HG03439 (cell line): ENCODE data around the gene LGALS9C.
"Not testable (repeated sequence)": the region's sequence is repeated elsewhere in the genome, so short reads cannot be mapped to it uniquely, and the experiment has no call there.

Experiments
- ATAC-seq: cut with Tn5 transposase; IDR thresholded peaks from one replicate; pipeline ENCODE4 v1.9.1; 2021; ENCODE audit warnings: mild to moderate bottlenecking, moderate library complexity; ENCODE audit not compliant: unreplicated experiment

Gene LGALS9C

DNA sequence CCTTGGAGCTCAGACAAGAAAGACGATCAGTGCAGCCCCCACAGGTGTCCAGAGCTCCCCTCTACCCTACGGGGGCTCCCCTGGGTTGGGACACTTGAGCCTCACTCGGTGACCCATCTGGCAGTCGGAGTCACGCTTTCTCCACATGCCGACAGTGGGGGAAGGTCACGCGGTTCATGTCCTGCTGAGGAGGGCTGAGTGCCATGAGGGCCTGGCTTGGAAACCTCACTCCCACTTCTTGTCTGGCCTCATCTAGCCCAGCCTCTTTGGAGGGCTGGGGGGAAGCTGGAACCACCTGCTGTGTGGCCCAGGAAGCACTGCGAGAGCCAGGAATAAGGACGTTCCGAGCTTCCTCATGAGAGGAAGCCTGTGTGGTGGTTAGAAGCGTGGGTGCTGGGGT, 1.8 kb downstream of the LGALS9C start:
- not testable (repeated sequence) for ATAC-seq

DNA sequence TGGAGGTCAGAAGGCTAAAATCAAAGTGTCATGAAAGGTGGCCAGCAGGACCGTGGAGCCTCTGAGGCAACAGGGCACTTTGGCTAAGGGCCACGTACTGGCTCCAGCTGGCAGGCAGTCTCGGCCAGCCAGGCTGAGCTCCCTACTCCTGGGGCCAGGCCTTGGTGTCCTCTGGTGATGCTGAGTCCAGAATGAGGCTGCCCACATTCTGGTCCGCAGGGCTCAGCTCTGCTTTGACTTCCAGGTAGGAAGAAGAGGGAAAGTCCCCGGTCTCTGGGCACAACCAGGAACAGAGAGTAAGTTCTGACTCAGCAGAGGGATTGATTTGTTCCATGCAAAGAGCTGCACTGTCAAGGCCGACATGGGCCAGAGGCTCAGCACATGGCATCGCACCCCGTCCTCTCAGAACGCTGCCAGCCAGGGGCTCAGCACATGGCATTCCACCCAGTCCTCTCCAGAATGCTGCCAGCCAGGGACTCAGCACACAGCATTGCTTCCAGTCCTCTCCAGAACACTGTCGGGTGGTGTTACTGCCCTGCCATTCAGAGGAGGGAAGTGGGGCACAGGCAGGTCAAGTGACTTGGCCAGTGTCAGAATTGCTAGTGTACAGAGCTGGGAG, 2.5 kb downstream of the LGALS9C start:
- ATAC-seq: not testable (repeated sequence)

DNA sequence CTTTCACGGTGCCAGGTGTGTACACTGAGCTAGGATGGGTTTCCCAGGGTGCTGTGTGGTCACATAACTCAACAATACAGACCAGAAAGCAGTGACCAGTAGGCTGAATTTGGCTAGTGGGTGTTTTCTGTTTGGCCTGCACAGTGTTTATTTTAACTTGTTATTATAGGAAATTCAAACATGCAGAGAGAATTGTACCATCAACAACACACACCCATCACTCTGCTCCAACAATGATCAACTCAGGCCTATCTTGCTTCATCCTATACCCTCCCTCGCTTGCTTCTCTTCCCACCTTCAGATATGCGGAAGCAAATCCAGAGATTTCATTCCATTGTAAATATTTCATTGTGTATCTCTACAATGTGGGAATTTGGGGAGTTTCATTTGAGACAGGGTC, 5.2 kb downstream of the LGALS9C start:
- ATAC-seq: not testable (repeated sequence)

DNA sequence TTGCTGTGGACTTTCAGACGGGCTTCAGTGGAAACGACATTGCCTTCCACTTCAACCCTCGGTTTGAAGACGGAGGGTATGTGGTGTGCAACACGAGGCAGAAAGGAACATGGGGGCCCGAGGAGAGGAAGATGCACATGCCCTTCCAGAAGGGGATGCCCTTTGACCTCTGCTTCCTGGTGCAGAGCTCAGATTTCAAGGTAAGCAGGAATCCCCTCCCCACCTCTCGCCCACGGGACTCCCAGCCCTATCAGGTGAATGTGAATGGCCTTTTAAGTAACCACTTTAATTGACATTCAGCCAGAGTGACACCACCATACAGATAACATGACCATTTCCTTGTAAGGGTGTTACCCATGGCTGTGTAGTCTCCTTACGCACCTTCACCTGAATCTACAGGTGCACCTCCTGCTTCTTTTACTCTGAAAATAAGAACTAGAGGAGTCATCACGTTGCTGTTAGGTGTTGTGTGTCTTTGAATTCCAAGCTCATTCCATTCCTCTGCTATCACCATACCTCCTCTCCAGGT, 9.4 kb downstream of the LGALS9C start:
- ATAC-seq: not testable (repeated sequence)

DNA sequence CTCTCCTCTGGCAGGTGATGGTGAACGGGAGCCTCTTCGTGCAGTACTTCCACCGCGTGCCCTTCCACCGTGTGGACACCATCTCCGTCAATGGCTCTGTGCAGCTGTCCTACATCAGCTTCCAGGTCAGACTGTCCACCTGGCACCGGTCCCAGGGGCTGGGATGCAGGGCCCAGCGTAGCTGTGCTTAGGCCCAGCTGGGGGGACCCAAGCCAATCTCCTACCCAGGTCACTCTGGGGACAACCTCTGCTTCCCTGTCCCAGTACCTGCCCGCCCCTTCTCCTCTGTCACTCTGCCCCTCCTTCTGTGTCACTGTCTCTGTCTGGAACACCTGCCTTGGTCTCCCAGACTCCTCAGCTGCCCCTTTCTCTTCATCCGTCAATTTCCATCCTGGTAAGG, 11.0 kb downstream of the LGALS9C start:
- not testable (repeated sequence) for ATAC-seq

DNA sequence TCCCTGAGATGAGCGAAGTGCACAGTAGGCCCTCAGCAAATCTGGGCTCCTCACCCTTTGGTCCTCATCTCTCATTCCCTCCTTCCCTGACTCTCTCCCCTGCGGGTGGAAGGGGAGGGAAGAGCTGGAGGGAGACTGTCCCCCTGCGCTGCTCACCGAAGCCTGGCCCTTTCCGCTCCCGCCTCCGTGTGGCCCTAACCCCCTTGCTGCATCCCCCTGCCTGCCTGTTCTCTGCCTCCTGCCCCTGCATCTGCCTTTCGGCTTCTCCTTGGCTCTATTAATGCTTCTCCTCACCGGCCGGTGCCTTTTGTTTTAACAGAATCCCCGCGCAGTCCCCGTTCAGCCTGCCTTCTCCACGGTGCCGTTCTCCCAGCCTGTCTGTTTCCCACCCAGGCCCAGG, 12.0 kb downstream of the LGALS9C start:
- not testable (repeated sequence) for ATAC-seq

DNA sequence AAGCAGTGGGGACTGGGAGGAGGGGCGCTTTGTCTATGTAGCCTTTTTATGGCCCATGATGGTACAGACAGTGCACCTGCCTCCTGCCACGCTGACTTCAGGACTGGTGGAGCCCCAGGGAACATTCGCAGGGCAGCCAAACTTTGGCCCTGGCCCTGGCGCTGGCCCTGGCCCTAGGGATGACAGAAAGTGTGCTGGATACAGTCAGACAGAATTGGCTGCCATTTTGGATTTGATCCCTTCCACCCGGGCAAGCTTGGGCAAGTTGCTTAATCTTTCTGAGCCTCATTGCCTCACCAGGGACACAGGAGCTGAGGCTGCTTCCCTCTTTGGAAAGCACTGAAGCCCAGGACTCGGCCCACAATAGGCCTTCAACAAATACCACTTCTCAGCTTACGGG, 13.4 kb downstream of the LGALS9C start:
- ATAC-seq: not testable (repeated sequence)

DNA sequence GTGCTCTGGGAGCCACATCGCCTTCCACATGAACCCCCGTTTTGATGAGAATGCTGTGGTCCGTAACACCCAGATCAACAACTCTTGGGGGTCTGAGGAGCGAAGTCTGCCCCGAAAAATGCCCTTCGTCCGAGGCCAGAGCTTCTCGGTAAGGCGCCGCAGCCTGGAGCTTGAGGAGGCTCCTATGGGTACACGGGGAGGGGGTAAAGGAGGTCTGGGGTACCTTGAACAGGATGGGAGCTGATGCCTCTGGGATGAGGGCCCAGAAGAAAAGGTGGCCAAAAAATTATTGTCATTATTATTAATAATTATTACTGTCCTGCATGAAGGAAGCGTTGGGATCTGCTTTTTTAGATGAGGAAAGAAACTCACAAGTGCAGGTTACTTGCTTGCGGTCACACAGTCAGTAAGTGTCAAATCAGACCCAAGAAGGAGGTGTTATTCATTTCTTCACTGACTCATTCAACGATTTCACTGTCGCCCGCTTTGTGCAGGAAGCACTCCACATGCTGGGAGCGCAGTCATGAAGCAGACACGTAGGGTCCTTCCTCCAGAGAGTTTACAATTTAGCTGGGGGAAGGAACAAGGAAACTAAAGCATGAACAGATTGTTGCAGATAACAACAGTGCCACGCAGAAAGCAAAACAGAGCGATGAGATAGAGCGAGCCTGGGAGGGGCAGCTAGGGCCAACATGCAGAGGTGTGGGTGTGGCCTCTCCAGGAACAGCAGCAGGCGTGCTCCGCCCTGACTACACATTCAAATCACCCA, 16.3 kb downstream of the LGALS9C start:
- ATAC-seq: peak; percentile 65

DNA sequence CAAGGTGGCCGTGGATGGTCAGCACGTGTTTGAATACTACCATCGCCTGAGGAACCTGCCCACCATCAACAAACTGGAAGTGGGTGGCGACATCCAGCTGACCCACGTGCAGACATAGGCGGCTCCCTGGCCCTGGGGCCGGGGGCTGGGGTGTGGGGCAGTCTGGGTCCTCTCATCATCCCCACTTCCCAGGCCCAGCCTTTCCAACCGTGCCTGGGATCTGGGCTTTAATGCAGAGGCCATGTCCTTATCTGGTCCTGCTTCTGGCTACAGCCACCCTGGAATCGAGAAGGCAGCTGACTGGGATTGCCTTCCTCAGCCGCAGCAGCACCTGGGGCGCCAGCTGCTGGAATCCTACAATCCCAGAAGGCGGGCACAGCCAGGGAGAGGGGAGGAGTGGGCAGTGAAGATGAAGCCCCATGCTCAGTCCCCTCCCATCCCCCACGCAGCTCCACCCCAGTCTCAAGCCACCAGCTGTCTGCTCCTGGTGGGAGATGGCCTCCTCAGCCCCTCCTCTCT, 17.7 kb downstream of the LGALS9C start:
- ATAC-seq: not testable (repeated sequence)

DNA sequence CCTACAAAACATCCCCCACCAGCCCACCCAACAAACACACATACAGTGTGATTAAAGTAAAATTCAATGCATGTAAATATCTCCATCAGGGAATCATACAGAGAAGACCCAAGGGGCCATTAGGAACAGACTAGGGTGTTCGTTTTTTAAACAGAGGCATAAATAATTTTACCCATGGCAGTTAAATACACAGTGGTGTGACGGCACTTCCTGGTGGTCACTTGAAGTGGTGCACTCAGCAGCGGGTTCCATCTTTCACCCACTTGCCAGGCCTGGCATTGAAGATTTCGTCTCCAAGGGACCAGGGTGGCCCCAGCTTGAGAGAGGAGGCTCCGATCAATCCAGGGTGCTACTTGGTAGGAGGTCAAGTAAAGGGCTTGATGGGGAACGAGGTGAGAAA, 20.5 kb downstream of the LGALS9C start:
- ATAC-seq: not testable (repeated sequence)

DNA sequence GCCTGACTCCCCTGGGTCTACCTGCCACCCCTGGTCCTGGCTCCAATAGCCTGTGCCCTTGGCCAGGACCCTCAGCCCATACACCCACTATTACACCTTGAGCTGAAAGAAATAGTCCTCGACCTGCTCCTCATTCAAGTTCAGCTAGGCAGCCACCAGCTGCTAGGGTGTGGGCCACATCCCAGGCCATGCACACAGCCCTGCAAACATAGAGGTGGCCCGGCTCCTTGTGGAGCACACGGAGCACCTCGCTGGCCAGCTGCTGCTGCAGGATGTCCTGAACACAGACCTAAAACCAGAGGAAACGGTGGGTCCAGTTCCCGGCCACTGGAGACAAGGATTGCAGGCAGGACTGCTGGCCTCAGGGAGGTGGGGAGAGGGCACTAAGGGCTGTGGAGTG, 22.5 kb downstream of the LGALS9C start:
- not testable (repeated sequence) for ATAC-seq

DNA sequence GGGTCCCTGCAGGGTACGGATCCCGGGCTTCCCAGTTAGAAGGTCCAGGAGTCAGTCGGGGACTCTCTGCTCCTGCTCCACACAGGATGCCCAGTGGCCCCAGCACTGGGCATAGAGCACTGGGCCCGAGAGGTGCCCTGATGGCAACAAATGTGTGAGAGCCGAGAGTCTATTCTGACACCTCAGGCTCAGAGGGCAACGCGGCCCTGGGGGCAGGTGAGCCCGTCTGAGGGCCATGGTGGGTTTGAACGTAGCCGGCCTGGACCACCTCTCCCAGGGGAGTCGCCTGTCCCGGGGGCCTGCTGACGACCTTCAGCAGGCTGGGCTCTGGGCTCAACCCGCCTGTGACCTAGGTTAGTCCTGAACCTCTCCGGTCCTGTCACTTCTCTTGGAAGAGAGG, 23.2 kb downstream of the LGALS9C start:
- ATAC-seq: not testable (repeated sequence)

DNA sequence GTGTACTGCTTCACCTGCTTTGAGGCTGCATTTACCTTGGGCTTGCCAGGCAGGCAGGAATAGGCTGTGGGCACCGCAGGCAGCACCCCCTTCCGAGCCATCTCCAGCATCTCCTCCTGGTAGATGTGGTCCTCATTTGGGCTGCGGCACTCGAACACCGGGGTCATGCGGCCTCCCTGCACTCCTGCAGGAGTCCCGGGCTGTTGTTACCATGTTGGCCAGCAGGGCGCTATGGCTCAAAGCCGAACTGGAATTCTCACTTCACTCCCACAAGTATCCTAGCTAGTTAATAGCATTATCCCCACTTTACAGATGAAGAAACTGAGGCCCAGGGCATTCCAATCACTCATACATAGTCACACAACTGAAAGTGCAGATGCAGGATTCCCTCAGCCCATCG, 23.7 kb downstream of the LGALS9C start:
- ATAC-seq: not testable (repeated sequence)

DNA sequence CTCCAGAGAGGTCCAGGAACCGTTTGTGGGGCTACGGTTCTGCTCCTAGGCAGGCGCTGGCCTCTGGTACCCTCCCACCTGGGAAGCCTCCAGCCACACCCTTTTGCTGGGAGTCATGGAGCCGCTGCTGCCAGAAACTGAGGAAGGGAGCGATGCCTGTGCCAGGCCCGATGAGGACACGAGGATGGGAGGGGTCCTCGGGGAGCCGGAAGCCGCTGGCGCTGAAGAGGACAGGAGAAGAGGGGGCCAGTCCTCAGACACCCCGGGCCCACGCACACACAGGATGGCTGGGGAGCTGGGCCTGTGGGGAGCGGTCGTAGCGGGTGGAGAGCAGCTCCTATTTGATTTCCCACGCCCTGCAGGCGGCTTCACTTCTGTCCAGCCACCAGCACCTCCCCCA, 24.2 kb downstream of the LGALS9C start:
- not testable (repeated sequence) for ATAC-seq

DNA sequence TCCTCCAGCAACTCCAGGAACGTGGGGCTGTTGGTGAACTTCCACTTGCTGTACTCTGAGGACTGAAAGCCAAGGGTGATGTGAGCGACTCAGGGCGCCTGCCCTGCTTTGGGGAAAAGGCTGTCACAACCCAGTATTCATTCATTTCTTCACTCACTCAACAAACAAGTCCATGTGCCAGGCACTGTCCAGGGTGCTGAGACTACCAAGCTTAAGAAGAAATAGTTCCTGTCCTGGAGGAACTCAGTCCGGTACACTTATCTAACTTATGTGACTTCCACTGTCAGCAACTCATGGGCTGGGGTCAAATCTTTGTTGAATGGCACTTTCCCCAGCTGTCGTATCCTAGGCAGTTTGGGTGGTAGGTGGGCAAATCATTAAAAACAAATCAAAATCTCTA, 26.6 kb downstream of the LGALS9C start:
- ATAC-seq: not testable (repeated sequence)

DNA sequence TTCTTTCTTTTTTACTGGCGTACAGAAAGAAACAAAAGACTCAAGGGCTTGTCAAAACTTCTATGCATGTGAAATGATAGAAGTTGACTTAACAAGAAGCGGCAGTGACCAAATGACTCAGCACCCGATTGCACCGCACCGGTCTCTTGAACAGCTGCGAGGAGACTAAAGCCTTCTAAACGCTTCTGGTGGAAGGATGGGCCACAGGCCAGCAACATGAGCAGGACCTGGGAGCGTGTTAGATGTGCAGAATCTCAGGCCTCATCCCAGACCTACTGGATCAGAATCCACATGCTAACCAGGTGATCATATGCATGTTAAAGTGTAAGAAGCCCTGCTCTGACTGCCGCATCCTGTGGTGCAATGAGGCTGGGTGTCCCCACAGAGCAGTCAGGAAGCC, 31.1 kb downstream of the LGALS9C start:
- ATAC-seq: not testable (repeated sequence)

DNA sequence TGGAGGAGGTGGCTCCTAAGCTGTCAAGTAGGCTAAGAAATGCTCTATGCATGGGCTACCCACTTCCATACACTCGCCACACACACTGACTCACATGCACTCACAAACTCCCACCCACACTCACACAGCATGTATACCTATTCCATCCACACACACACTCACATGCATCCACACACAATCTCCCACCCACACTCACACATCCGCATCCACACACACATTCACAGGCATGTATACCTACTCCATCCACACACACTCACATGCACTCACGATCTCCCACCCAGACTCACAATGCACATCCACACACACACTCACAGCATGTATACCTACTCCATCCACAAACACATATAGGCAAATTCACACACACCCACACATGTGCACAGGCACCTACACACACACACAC, 32.1 kb downstream of the LGALS9C start:
- ATAC-seq: not testable (repeated sequence)

DNA sequence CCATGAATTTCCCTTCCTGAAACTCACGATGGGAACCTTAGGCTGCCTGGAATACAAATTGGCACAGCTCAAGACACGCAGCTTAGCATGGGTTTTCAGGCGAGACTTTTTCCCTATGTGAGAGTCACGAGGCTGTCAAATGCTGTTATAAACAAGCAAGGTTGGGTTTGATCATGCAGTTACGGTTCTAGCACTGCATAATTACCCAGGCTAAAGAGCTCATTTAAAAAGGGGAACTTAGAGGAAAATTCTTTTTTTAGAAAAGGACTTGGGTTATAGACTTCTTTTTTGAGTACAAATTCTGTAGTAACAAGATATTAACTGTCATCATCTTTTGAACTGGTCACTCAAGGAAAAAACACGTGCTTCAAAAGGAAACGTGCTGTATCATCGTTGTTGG, 44.5 kb downstream of the LGALS9C start:
- not testable (repeated sequence) for ATAC-seq

DNA sequence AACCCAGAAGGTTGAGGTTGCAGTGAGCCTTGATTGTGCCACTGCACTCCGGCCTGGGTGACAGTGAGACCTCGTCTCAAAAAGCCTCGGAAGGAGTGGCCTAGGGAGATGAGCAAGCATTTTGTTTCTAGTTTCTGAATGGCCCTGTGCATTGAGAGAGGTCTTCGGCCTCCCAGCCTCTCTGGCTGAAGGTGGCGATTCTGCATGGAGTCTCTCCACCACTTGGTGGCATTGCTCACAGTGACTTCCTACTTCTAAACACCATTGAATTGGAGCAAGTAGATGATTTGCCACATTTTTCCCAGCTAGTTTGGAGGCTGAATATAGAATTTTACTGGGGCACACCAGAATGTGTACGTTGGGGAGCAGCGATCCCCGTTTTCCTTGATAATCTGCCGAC, 48.4 kb downstream of the LGALS9C start:
- ATAC-seq: not testable (repeated sequence)

DNA sequence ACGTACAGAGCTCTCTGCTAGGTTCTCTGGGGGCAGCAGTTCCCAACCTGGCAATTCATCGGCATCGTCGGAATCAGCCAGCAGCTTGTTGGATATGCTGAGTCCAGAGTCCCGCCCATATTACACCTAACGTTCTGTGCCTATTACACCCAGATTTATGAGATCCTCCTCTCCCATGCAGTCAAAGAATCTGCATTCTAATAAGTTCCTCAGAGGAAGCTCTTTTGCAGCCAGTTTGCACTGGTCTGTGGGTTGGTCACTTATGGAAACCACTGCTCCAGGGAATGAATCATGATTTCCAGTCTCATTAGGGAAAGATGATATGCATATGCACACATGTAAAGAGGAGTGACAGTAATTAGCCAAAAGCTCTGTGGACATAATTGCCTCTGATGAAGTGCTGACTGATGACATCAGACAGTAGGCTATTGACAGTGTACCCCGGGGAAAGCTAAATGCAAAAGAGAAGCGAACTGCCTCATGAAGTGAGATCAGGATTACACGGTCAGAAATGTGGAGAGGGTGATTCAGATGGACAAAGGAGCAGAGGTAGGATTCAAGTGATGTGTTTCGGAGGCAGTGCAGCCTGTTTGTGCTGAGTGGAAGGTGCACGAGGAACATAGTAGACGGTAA, 49.7 kb downstream of the LGALS9C start:
- not testable (repeated sequence) for ATAC-seq

DNA sequence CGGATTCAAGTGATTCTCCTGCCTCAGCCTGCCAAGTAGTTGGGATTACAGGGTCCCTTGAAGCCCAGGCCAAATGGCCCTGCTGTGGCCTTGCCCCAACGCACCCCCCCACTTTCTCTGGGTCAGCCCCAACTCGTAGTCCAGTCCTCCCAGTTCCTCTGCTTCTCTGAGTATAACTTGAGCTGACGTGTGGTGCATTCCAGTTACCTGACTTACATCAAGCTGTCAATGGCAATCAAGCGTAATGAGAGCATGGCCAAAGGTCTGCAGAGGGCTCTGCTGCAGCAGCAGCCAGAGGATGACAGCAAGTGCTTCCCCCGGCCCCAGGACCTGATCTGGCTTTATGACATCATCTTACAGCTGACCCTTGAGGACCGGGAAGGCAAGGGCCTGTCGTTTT, 50.8 kb downstream of the LGALS9C start:
- not testable (repeated sequence) for ATAC-seq
